Thoracic aorta (tissue), 2 donors: ENCODE data around the gene HP. TPM values are rescaled to one million over a fixed set of nuclear protein-coding genes. Genes with fewer than 3 reads are reported as not detected.

Experiments
- ATAC-seq: fragments of 150-250 bp; one replicate; pipeline ENCODE4 v1.8.0; 2017; ENCODE audit warnings: low read depth; ENCODE audit not compliant: insufficient number of reproducible peaks, low FRiP score
- DNase-seq: peaks from one replicate; pipeline ENCODE4 v3.0.0-alpha.2; 2020; ENCODE audit warnings: low spot score
- H3K27ac ChIP-seq, 2 donors: fragments of 200-600 bp; sonication (generic); 1 replicate in 1 of 2; 2 replicates in 1 of 2; pipeline ENCODE4 v1.5.1; 2016; ENCODE audit warnings: mild to moderate bottlenecking in 2 of 2, moderate library complexity in 2 of 2
- H3K27me3 ChIP-seq: fragments of 200-600 bp; sonication (generic); replicated peaks from 2 replicates; pipeline ENCODE4 v1.6.0; 2016; ENCODE audit warnings: mild to moderate bottlenecking; ENCODE audit not compliant: insufficient read depth
- H3K36me3 ChIP-seq: fragments of 200-600 bp; sonication (generic); one replicate; pipeline ENCODE4 v1.5.1; 2016
- H3K4me1 ChIP-seq, 2 donors: fragments of 200-600 bp; sonication (generic); 1 replicate in 1 of 2; 2 replicates in 1 of 2; pipeline versions ENCODE4 v1.5.1 to v1.6.0; 2016; ENCODE audit warnings: low read depth in 2 of 2, mild to moderate bottlenecking in 1 of 2; ENCODE audit not compliant: control insufficient read depth in 1 of 2
- H3K4me3 ChIP-seq: fragments of 200-600 bp; sonication (generic); 2 replicates; pipeline ENCODE4 v1.5.1; 2016; ENCODE audit warnings: mild to moderate bottlenecking
- H3K9me3 ChIP-seq: fragments of 200-600 bp; sonication (generic); 2 replicates; pipeline ENCODE4 v1.5.1; 2016
- total RNA-seq, 2 donors: library from RNA; depleted of rRNA; stranded (reverse); fragments of >200 nt; gene quantifications; one replicate each; pipeline versions ENCODE4 v1.1.0 to v1.2.3, GENCODE V29; 2016
- TF ChIP-seq, protein P1 (sequence below): fragments of 200-600 bp; sonication (generic); IDR thresholded peaks from one replicate; pipeline ENCODE4 v1.5.1; 2019; ENCODE audit warnings: antibody characterized with exemption

The HP gene
- total RNA-seq, 2 donors from 2014 or later = 5.7 to 10.8 TPM

DNA sequence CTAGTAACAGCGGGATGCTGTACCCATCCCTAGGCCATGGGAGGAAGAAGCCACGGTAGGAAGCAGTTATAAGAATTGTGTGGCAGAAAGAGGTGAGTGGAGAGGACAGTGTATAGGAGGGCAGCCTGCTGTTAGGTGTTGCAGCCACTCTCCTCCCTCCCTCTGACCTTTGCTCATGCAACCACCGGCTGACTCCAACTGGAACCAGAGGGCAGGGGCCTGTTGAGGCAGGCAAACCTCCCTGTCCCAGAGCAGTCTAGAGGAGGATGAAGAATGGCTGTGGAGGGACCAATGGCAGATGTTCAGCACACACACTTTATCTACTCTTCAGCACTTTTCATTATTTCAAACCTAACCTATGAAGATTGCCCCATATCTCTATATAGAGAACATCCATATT is 36.9 kb downstream of the HP start:
- TF ChIP-seq, protein P1, sequence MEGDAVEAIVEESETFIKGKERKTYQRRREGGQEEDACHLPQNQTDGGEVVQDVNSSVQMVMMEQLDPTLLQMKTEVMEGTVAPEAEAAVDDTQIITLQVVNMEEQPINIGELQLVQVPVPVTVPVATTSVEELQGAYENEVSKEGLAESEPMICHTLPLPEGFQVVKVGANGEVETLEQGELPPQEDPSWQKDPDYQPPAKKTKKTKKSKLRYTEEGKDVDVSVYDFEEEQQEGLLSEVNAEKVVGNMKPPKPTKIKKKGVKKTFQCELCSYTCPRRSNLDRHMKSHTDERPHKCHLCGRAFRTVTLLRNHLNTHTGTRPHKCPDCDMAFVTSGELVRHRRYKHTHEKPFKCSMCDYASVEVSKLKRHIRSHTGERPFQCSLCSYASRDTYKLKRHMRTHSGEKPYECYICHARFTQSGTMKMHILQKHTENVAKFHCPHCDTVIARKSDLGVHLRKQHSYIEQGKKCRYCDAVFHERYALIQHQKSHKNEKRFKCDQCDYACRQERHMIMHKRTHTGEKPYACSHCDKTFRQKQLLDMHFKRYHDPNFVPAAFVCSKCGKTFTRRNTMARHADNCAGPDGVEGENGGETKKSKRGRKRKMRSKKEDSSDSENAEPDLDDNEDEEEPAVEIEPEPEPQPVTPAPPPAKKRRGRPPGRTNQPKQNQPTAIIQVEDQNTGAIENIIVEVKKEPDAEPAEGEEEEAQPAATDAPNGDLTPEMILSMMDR = no peak
- ATAC-seq = no peak

DNA sequence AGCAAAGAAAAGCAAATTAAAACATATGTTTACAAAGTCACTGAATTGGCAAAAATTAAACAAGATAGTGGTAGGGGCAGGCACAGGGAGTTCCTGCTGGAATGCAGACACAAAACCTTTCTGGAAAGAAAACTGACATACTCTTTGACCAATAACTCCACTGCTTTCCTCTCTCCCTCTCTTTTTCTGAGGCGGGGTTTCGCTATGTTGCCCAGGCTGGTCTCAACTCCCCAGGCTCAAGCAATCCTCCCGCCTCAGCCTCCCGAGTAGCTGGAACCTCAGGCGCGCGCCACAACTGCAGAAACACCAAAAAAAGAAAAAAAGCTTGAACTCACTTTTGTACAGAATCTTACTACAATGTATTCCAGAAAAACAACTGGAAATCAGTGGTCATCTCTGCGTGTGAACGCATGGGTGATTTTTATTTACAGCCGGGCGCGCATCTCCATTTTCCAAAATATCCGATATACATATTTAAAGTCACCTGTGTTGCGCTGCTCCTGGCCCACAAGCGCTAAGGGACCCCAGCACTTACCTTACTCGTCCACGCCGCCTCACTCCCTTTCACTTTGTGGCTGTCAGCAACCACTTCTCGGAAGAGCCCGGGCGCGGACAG is 38.6 kb downstream of the HP start:
- peak overlapping the region; percentile 97 for H3K4me3 ChIP-seq
- ATAC-seq (no peak), DNase-seq (no peak)
- TF ChIP-seq, protein P1 = no peak
- no peaks in the 10 kb centered on the region for H3K27me3 ChIP-seq
- peaks cover 41% of the 10 kb centered on the region for H3K36me3 ChIP-seq
- H3K9me3 ChIP-seq = no peaks in the 10 kb centered on the region
- peak overlapping the region; percentile 79 to 86 for H3K27ac ChIP-seq
- peaks cover 22 to 31% of the 10 kb centered on the region in 2 donors for H3K4me1 ChIP-seq

More for the DNA sequence above, 36.9 kb downstream of the HP start:
- H3K4me3 ChIP-seq = no peak overlapping the region
- H3K27ac ChIP-seq = no peak overlapping the region
- H3K36me3 ChIP-seq = peaks cover 36% of the 10 kb centered on the region
- H3K4me1 ChIP-seq = peaks cover 22 to 31% of the 10 kb centered on the region in 2 donors
- DNase-seq = no peak
- no peaks in the 10 kb centered on the region for H3K9me3 ChIP-seq
- H3K27me3 ChIP-seq = no peaks in the 10 kb centered on the region

DNA sequence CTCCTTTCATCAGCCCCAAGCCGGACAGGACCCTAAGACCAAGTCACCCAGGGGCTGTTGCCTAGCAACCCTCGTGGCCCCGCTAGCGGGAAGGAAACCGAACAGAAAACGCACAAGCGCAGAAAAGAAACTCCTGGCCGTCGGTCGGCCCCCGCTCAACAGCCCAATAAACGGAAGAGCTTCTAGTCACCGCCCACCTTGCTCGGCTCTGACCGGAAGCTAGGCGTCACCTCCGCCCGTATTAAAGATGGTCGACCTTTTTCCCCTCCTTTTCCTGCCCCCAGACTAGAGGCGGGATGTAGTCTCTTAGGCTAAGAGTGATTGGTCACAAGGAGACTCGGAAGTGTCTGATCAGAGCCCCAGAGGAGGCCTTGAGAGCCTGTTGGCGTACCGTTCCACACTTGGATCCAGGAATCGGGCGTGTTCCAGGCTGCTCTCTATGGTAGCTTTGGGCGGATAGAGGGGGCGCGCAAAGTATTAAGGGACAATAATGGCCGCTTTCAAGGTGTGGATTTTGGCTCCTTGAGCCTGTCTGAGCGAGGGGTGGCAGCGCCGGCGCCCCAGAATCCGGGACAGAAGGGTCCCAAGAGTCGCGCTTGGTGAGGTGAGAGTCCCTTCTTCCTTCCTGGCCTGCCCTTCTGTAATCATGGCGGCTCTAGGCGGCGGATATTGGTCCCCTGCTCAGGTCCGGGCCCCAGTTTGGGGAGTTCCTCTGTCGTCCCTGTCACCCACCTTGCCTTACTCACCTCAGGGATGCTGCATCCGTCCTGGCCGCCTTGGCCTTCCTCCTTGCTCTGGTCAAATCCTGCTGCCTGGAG is 39.4 kb downstream of the HP start, which contains the start of the genes DHX38 and TXNL4B:
DHX38 (plus strand) TSS at position 400 of the 818 bp plus-strand sequence. CDS start 2,311 bp downstream, outside the sequence.
TXNL4B (minus strand) TSS at position 173 of the 818 bp plus-strand sequence. CDS start 2,871 bp downstream, outside the sequence.
- peak within 1 kb of the TSS; percentile 79 to 86 for H3K27ac ChIP-seq
- H3K27me3 ChIP-seq = no peaks in the 10 kb centered on the region
- H3K36me3 ChIP-seq = peaks cover 39% of the 10 kb centered on the region
- peaks cover 22 to 31% of the 10 kb centered on the region in 2 donors for H3K4me1 ChIP-seq
- DNase-seq = peak; percentile 88
- no peaks in the 10 kb centered on the region for H3K9me3 ChIP-seq
- ATAC-seq = peak; percentile 100
- TF ChIP-seq, protein P1 = no peak
- H3K4me3 ChIP-seq = peak within 1 kb of the TSS; percentile 97

DNA sequence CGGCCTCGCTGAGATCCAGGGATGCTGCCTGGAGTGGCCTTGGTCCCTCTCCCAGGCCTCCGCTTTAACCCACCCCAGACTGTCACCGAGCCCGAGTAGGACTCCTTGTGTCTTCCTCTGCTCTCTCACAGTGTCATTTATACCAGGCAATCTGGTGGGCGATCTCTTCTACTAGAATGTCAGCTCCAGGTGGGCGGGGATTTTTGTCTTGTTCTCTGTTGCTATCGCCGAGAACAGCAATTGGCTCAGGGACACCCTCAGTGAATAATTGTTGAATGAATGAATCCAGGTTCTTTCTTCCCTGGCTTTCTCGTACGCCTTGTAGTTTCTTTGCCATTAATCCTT is 39.9 kb downstream of the HP start:
- TF ChIP-seq, protein P1 = no peak
- Histone ChIP-seq H3K36me3 (peaks cover 38% of the 10 kb centered on the region), H3K27ac (peak overlapping the region; percentile 79 to 86), H3K27me3 (no peaks in the 10 kb centered on the region), H3K4me1 (peaks cover 22 to 31% of the 10 kb centered on the region in 2 donors), H3K9me3 (no peaks in the 10 kb centered on the region), H3K4me3 (peak overlapping the region; percentile 97)
- ATAC-seq (no peak), DNase-seq (no peak)

DNA sequence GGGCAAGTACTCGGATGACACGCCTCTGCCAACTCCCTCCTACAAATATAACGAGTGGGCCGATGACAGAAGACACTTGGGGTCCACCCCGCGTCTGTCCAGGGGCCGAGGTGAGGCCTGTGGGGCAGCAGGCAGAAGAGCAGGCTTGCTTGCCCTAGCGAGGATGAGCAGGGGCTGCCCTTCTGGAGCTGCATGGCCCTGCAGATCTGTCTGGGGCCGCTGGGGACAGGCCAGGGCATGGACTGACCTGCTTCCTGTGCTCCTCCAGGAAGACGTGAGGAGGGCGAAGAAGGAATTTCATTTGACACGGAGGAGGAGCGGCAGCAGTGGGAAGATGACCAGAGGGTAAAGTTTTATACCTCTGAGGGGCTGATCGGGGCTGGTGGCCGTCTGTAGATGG is 44.6 kb downstream of the HP start:
- no peak for DNase-seq

More for the DNA sequence above, 44.6 kb downstream of the HP start:
- Histone ChIP-seq H3K36me3 (peaks cover 74% of the 10 kb centered on the region), H3K4me1 (peaks cover 9 to 12% of the 10 kb centered on the region in 2 donors), H3K27ac (no peak overlapping the region), H3K4me3 (no peak overlapping the region), H3K9me3 (no peaks in the 10 kb centered on the region), H3K27me3 (no peaks in the 10 kb centered on the region)
- no peak for ATAC-seq
- TF ChIP-seq, protein P1 = no peak
